WTC11 (cell line): ENCODE data around the gene DPP10. TPM values are rescaled to one million over a fixed set of nuclear protein-coding genes. Genes with fewer than 3 reads are reported as not detected.

ENCODE experiments used
- ATAC-seq: fragments of 200-7000 bp; cut with Tn5 transposase; 2 replicates; pipeline ENCODE4 v1.10.0; 2021; ENCODE audit warnings: mild to moderate bottlenecking, moderate library complexity
- CTCF ChIA-PET: fragments of 300-600 bp; sonication (Branson Sonifier 250); formaldehyde crosslinking; loops from one replicate; lab custom pipeline; 2021; ENCODE audit warnings: antibody characterized with exemption; lab: Charles Lee
- POLR2A ChIA-PET: fragments of 350-600 bp; sonication (Branson Sonifier 250); formaldehyde crosslinking; loops from one replicate; lab custom pipeline; 2021; ENCODE audit warnings: antibody characterized with exemption; lab: Charles Lee
- DNase-seq: peaks from one replicate; pipeline ENCODE4 v3.0.0; 2021; ENCODE audit warnings: low spot score
- H3K27ac Mint-ChIP-seq: 2 replicates; pipeline ENCODE4 v1.8.0; 2021; ENCODE audit warnings: mixed read lengths
- H3K27me3 Mint-ChIP-seq: 2 replicates; pipeline ENCODE4 v1.8.0; 2021; ENCODE audit warnings: low read depth, mild to moderate bottlenecking, moderate library complexity, mixed read lengths
- H3K36me3 Mint-ChIP-seq: 2 replicates; pipeline ENCODE4 v1.8.0; 2021; ENCODE audit warnings: mixed read lengths
- H3K4me1 Mint-ChIP-seq: 2 replicates; pipeline ENCODE4 v1.8.0; 2022; ENCODE audit warnings: mixed read lengths
- H3K4me3 Mint-ChIP-seq: 2 replicates; pipeline ENCODE4 v1.8.0; 2021; ENCODE audit warnings: mild to moderate bottlenecking, moderate library complexity, mixed read lengths
- H3K9me3 Mint-ChIP-seq: 2 replicates; pipeline ENCODE4 v1.8.0; 2021; ENCODE audit warnings: mixed read lengths
- FOXJ3 ChIP-seq: sonication (generic); formaldehyde crosslinking; IDR thresholded peaks from 2 replicates; pipeline ENCODE4 v1.9.0; 2021; ENCODE audit warnings: missing genetic modification reagents, mild to moderate bottlenecking, borderline replicate concordance
- FOXK1 ChIP-seq: sonication (generic); formaldehyde crosslinking; IDR thresholded peaks from 2 replicates; pipeline ENCODE4 v1.8.0; 2022; ENCODE audit warnings: mild to moderate bottlenecking, moderate library complexity, missing genetic modification reagents
- IRF2 ChIP-seq: sonication (generic); formaldehyde crosslinking; IDR thresholded peaks from 2 replicates; pipeline ENCODE4 v1.8.0; 2022; ENCODE audit warnings: low read depth, missing genetic modification reagents, borderline replicate concordance
- JAZF1 ChIP-seq: fragments of 250-450 bp; sonication (Bioruptor Pico); IDR thresholded peaks from 2 replicates; pipeline ENCODE4 v1.9.0; 2021; ENCODE audit warnings: moderate library complexity, mild to moderate bottlenecking, inconsistent platforms
- JUN ChIP-seq: sonication (generic); formaldehyde crosslinking; IDR thresholded peaks from 2 replicates; pipeline ENCODE4 v1.8.0; 2023; ENCODE audit warnings: mild to moderate bottlenecking, missing genetic modification reagents
- NR1H2 ChIP-seq: sonication (generic); formaldehyde crosslinking; IDR thresholded peaks from 2 replicates; pipeline ENCODE4 v1.9.0; 2021; ENCODE audit warnings: mild to moderate bottlenecking, moderate library complexity, missing genetic modification reagents
- RELA ChIP-seq: sonication (generic); formaldehyde crosslinking; IDR thresholded peaks from 2 replicates; pipeline ENCODE4 v1.8.1; 2022; ENCODE audit warnings: missing genetic modification reagents, mild to moderate bottlenecking, borderline replicate concordance
- SMAD4 ChIP-seq: sonication (generic); formaldehyde crosslinking; IDR thresholded peaks from 2 replicates; pipeline ENCODE4 v1.8.0; 2022; ENCODE audit warnings: mild to moderate bottlenecking, missing genetic modification reagents
- TCF7 ChIP-seq: sonication (generic); formaldehyde crosslinking; IDR thresholded peaks from 2 replicates; pipeline ENCODE4 v1.8.0; 2022; ENCODE audit warnings: mild to moderate bottlenecking, low read depth, missing genetic modification reagents, moderate library complexity
- ZNF219 ChIP-seq: sonication (generic); formaldehyde crosslinking; IDR thresholded peaks from 2 replicates; pipeline ENCODE4 v1.8.0; 2023; ENCODE audit warnings: missing genetic modification reagents, mild to moderate bottlenecking, borderline replicate concordance
- ZNF232 ChIP-seq: sonication (generic); formaldehyde crosslinking; IDR thresholded peaks from 2 replicates; pipeline ENCODE4 v1.8.0; 2022; ENCODE audit warnings: mild to moderate bottlenecking, missing genetic modification reagents
- ZNF416 ChIP-seq: fragments of 250-450 bp; sonication (Bioruptor Pico); IDR thresholded peaks from 2 replicates; pipeline ENCODE4 v1.9.0; 2021; ENCODE audit warnings: mild to moderate bottlenecking, inconsistent platforms
- ZNF423 ChIP-seq: fragments of 250-450 bp; sonication (Bioruptor Pico); IDR thresholded peaks from 2 replicates; pipeline ENCODE4 v2.1.2; 2022; ENCODE audit warnings: mild to moderate bottlenecking, moderate library complexity
- total RNA-seq: library from RNA; stranded (reverse); gene quantifications from 3 replicates; pipeline ENCODE4 v1.2.3, GENCODE V29; 2021
- TF ChIP-seq, protein P1 (sequence below): sonication (generic); formaldehyde crosslinking; IDR thresholded peaks from 2 replicates; pipeline ENCODE4 v1.8.0; 2022; ENCODE audit warnings: mild to moderate bottlenecking, missing genetic modification reagents
- TF ChIP-seq, protein P2 (sequence below): sonication (generic); formaldehyde crosslinking; IDR thresholded peaks from 2 replicates; pipeline ENCODE4 v1.8.0; 2023; ENCODE audit warnings: mild to moderate bottlenecking, missing genetic modification reagents
- TF ChIP-seq, protein P3 (sequence below): sonication (generic); formaldehyde crosslinking; IDR thresholded peaks from 2 replicates; pipeline ENCODE4 v1.8.1; 2022; ENCODE audit warnings: mild to moderate bottlenecking, moderate library complexity, missing genetic modification reagents
- TF ChIP-seq, protein P4 (sequence below): sonication (generic); formaldehyde crosslinking; IDR thresholded peaks from 2 replicates; pipeline ENCODE4 v1.8.1; 2023; ENCODE audit warnings: mild to moderate bottlenecking, missing genetic modification reagents
- TF ChIP-seq, protein P5 (sequence below): fragments of 250-450 bp; sonication (Bioruptor Pico); IDR thresholded peaks from 2 replicates; pipeline ENCODE4 v1.9.0; 2021; ENCODE audit warnings: mild to moderate bottlenecking, borderline replicate concordance
- TF ChIP-seq, protein P6 (sequence below): sonication (generic); formaldehyde crosslinking; IDR thresholded peaks from 2 replicates; pipeline ENCODE4 v1.8.1; 2022; ENCODE audit warnings: low read depth, mild to moderate bottlenecking, moderate library complexity, missing genetic modification reagents, borderline replicate concordance
- TF ChIP-seq, protein P7 (sequence below): sonication (generic); formaldehyde crosslinking; conservative IDR thresholded peaks from 2 replicates; pipeline ENCODE4 v1.8.1; 2023; ENCODE audit warnings: mild to moderate bottlenecking, low read depth, missing genetic modification reagents, moderate library complexity

DPP10 gene
- total RNA-seq, 1 experiment from 2014 or later: 4.0 TPM

DNA sequence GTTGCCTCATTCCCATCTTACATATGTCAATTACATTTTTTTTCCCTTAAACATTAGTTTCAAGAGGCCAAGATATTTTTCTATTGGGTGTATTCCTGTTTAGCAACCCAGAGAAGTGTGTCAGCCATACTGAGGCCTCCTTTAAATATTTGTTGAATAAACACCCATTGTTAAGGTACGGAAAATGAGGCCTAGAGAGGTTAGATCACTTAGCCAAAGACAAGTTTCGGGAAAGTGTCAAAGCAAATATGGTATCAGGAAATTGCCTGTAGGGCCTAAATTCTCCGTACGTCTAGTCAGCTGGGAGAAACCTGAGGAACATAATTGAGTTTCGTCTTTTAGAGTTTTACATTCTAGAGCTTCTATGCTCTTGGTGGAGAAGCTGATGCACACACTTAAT lies 1138.3 kb downstream of the DPP10 start:
- H3K36me3 Mint-ChIP-seq: peaks cover 8% of the 10 kb centered on the region
- peaks cover 27% of the 10 kb centered on the region for H3K9me3 Mint-ChIP-seq
- ChIA-PET POLR2A (no interaction called here), CTCF (no interaction called here)
- ATAC-seq (no peak), DNase-seq (no peak)
- H3K4me1 Mint-ChIP-seq: no peaks in the 10 kb centered on the region; the same call in 1 of the 2 replicates
- H3K4me3 Mint-ChIP-seq: no peak overlapping the region
- no peaks in the 10 kb centered on the region for H3K27me3 Mint-ChIP-seq
- no peak overlapping the region for H3K27ac Mint-ChIP-seq
- TF ChIP-seq ZNF232 (CRISPR knock-in tag) (no peak), NR1H2 (CRISPR knock-in tag) (no peak), JAZF1 (no peak), ZNF423 (CRISPR knock-in tag) (no peak), TCF7 (CRISPR knock-in tag) (no peak), JUN (no peak), SMAD4 (CRISPR knock-in tag) (no peak)
- TF ChIP-seq, protein P1, sequence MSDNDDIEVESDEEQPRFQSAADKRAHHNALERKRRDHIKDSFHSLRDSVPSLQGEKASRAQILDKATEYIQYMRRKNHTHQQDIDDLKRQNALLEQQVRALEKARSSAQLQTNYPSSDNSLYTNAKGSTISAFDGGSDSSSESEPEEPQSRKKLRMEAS (CRISPR knock-in tag): no peak
- TF ChIP-seq, protein P2, sequence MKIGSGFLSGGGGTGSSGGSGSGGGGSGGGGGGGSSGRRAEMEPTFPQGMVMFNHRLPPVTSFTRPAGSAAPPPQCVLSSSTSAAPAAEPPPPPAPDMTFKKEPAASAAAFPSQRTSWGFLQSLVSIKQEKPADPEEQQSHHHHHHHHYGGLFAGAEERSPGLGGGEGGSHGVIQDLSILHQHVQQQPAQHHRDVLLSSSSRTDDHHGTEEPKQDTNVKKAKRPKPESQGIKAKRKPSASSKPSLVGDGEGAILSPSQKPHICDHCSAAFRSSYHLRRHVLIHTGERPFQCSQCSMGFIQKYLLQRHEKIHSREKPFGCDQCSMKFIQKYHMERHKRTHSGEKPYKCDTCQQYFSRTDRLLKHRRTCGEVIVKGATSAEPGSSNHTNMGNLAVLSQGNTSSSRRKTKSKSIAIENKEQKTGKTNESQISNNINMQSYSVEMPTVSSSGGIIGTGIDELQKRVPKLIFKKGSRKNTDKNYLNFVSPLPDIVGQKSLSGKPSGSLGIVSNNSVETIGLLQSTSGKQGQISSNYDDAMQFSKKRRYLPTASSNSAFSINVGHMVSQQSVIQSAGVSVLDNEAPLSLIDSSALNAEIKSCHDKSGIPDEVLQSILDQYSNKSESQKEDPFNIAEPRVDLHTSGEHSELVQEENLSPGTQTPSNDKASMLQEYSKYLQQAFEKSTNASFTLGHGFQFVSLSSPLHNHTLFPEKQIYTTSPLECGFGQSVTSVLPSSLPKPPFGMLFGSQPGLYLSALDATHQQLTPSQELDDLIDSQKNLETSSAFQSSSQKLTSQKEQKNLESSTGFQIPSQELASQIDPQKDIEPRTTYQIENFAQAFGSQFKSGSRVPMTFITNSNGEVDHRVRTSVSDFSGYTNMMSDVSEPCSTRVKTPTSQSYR (CRISPR knock-in tag): no peak
- TF ChIP-seq, protein P3, sequence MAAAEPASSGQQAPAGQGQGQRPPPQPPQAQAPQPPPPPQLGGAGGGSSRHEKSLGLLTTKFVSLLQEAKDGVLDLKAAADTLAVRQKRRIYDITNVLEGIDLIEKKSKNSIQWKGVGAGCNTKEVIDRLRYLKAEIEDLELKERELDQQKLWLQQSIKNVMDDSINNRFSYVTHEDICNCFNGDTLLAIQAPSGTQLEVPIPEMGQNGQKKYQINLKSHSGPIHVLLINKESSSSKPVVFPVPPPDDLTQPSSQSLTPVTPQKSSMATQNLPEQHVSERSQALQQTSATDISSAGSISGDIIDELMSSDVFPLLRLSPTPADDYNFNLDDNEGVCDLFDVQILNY (CRISPR knock-in tag): no peak

DNA sequence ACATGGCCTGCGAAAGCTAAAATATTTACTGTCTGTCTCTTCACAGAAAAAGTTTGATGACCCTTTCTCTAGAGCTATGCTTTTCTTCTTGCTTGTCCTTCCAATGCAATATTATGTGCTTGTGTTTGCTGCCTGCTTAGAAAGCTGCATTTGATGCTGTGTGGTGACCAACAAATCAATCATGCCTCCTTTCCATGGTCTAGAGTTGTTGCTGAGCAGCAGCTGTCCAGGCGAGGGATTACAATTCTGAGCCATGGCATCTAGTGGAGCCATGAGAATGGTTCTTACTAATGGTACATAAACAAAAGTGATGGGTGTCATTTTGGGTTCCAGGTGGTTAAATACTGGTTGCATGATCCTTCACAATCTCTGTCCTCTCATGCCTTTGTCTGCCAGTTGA lies 1142.1 kb downstream of the DPP10 start:
- H3K4me3 Mint-ChIP-seq: no peak overlapping the region
- peaks cover 11% of the 10 kb centered on the region for H3K36me3 Mint-ChIP-seq
- CTCF ChIA-PET: no interaction called here
- no peak overlapping the region for H3K27ac Mint-ChIP-seq
- peaks cover 36% of the 10 kb centered on the region for H3K9me3 Mint-ChIP-seq
- POLR2A ChIA-PET: no interaction called here
- H3K4me1 Mint-ChIP-seq: no peaks in the 10 kb centered on the region; the same call in 1 of the 2 replicates
- H3K27me3 Mint-ChIP-seq: no peaks in the 10 kb centered on the region
- no peak for DNase-seq
- no peak for ATAC-seq
- TF ChIP-seq, protein P4, sequence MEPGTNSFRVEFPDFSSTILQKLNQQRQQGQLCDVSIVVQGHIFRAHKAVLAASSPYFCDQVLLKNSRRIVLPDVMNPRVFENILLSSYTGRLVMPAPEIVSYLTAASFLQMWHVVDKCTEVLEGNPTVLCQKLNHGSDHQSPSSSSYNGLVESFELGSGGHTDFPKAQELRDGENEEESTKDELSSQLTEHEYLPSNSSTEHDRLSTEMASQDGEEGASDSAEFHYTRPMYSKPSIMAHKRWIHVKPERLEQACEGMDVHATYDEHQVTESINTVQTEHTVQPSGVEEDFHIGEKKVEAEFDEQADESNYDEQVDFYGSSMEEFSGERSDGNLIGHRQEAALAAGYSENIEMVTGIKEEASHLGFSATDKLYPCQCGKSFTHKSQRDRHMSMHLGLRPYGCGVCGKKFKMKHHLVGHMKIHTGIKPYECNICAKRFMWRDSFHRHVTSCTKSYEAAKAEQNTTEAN (CRISPR knock-in tag): no peak
- TF ChIP-seq FOXK1 (CRISPR knock-in tag) (no peak), FOXJ3 (no peak), IRF2 (no peak), ZNF416 (no peak), ZNF219 (no peak), RELA (CRISPR knock-in tag) (no peak)
- TF ChIP-seq, protein P5, sequence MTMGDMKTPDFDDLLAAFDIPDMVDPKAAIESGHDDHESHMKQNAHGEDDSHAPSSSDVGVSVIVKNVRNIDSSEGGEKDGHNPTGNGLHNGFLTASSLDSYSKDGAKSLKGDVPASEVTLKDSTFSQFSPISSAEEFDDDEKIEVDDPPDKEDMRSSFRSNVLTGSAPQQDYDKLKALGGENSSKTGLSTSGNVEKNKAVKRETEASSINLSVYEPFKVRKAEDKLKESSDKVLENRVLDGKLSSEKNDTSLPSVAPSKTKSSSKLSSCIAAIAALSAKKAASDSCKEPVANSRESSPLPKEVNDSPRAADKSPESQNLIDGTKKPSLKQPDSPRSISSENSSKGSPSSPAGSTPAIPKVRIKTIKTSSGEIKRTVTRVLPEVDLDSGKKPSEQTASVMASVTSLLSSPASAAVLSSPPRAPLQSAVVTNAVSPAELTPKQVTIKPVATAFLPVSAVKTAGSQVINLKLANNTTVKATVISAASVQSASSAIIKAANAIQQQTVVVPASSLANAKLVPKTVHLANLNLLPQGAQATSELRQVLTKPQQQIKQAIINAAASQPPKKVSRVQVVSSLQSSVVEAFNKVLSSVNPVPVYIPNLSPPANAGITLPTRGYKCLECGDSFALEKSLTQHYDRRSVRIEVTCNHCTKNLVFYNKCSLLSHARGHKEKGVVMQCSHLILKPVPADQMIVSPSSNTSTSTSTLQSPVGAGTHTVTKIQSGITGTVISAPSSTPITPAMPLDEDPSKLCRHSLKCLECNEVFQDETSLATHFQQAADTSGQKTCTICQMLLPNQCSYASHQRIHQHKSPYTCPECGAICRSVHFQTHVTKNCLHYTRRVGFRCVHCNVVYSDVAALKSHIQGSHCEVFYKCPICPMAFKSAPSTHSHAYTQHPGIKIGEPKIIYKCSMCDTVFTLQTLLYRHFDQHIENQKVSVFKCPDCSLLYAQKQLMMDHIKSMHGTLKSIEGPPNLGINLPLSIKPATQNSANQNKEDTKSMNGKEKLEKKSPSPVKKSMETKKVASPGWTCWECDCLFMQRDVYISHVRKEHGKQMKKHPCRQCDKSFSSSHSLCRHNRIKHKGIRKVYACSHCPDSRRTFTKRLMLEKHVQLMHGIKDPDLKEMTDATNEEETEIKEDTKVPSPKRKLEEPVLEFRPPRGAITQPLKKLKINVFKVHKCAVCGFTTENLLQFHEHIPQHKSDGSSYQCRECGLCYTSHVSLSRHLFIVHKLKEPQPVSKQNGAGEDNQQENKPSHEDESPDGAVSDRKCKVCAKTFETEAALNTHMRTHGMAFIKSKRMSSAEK (CRISPR knock-in tag): no peak
- TF ChIP-seq, protein P6, sequence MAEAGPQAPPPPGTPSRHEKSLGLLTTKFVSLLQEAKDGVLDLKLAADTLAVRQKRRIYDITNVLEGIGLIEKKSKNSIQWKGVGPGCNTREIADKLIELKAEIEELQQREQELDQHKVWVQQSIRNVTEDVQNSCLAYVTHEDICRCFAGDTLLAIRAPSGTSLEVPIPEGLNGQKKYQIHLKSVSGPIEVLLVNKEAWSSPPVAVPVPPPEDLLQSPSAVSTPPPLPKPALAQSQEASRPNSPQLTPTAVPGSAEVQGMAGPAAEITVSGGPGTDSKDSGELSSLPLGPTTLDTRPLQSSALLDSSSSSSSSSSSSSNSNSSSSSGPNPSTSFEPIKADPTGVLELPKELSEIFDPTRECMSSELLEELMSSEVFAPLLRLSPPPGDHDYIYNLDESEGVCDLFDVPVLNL (CRISPR knock-in tag): no peak
- TF ChIP-seq, protein P7, sequence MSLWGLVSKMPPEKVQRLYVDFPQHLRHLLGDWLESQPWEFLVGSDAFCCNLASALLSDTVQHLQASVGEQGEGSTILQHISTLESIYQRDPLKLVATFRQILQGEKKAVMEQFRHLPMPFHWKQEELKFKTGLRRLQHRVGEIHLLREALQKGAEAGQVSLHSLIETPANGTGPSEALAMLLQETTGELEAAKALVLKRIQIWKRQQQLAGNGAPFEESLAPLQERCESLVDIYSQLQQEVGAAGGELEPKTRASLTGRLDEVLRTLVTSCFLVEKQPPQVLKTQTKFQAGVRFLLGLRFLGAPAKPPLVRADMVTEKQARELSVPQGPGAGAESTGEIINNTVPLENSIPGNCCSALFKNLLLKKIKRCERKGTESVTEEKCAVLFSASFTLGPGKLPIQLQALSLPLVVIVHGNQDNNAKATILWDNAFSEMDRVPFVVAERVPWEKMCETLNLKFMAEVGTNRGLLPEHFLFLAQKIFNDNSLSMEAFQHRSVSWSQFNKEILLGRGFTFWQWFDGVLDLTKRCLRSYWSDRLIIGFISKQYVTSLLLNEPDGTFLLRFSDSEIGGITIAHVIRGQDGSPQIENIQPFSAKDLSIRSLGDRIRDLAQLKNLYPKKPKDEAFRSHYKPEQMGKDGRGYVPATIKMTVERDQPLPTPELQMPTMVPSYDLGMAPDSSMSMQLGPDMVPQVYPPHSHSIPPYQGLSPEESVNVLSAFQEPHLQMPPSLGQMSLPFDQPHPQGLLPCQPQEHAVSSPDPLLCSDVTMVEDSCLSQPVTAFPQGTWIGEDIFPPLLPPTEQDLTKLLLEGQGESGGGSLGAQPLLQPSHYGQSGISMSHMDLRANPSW: no peak
